ENCODE data around the gene LPCAT1. TPM values are rescaled to one million over a fixed set of nuclear protein-coding genes. Genes with fewer than 3 reads are reported as not detected.

Gene LPCAT1
- total RNA-seq, 1 donor from 2014 or later = 74.8 TPM

- no peak overlapping the region for H3K4me3 Mint-ChIP-seq
- no peaks in the 10 kb centered on the region for H3K27me3 Mint-ChIP-seq (ENCODE audit: low read depth)
- TF ChIP-seq, protein P1, sequence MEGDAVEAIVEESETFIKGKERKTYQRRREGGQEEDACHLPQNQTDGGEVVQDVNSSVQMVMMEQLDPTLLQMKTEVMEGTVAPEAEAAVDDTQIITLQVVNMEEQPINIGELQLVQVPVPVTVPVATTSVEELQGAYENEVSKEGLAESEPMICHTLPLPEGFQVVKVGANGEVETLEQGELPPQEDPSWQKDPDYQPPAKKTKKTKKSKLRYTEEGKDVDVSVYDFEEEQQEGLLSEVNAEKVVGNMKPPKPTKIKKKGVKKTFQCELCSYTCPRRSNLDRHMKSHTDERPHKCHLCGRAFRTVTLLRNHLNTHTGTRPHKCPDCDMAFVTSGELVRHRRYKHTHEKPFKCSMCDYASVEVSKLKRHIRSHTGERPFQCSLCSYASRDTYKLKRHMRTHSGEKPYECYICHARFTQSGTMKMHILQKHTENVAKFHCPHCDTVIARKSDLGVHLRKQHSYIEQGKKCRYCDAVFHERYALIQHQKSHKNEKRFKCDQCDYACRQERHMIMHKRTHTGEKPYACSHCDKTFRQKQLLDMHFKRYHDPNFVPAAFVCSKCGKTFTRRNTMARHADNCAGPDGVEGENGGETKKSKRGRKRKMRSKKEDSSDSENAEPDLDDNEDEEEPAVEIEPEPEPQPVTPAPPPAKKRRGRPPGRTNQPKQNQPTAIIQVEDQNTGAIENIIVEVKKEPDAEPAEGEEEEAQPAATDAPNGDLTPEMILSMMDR (IDR thresholded peaks at IDR 0.05; ENCODE audit: unreplicated experiment) = no peak
- no peak for DNase-seq (ENCODE audit: low spot score in 2 of 2, unreplicated experiment in 2 of 2)
- no peak overlapping the region for H3K27ac Mint-ChIP-seq
- peaks cover 5% of the 10 kb centered on the region for H3K36me3 Mint-ChIP-seq
- H3K9me3 Mint-ChIP-seq = no peaks in the 10 kb centered on the region
- H3K4me1 Mint-ChIP-seq = no peaks in the 10 kb centered on the region
Observed at GRCh38 chr5:1484730-1485578, 38.8 kb downstream of the LPCAT1 start.

GRCh38 chr5:1483856-1484729 is 39.7 kb downstream of the LPCAT1 start:
- H3K27ac Mint-ChIP-seq = no peak overlapping the region
- no peak overlapping the region for H3K4me3 Mint-ChIP-seq
- no peaks in the 10 kb centered on the region for H3K27me3 Mint-ChIP-seq (ENCODE audit: low read depth)
- TF ChIP-seq, protein P1 (IDR thresholded peaks at IDR 0.05; ENCODE audit: unreplicated experiment) = no peak
- DNase-seq (ENCODE audit: low spot score in 2 of 2, unreplicated experiment in 2 of 2) = no peak
- H3K36me3 Mint-ChIP-seq = peaks cover 5% of the 10 kb centered on the region
- no peaks in the 10 kb centered on the region for H3K4me1 Mint-ChIP-seq
- H3K9me3 Mint-ChIP-seq = no peaks in the 10 kb centered on the region

GRCh38 chr5:1483064-1483463 is 40.7 kb downstream of the LPCAT1 start:
- Mint-ChIP-seq H3K36me3 (peaks cover 5% of the 10 kb centered on the region), H3K4me1 (no peaks in the 10 kb centered on the region), H3K4me3 (no peak overlapping the region), H3K27me3 (ENCODE audit: low read depth) (no peaks in the 10 kb centered on the region), H3K27ac (no peak overlapping the region), H3K9me3 (no peaks in the 10 kb centered on the region)
- no peak for DNase-seq (ENCODE audit: low spot score in 2 of 2, unreplicated experiment in 2 of 2)
- TF ChIP-seq, protein P1 (IDR thresholded peaks at IDR 0.05; ENCODE audit: unreplicated experiment) = no peak

DNA sequence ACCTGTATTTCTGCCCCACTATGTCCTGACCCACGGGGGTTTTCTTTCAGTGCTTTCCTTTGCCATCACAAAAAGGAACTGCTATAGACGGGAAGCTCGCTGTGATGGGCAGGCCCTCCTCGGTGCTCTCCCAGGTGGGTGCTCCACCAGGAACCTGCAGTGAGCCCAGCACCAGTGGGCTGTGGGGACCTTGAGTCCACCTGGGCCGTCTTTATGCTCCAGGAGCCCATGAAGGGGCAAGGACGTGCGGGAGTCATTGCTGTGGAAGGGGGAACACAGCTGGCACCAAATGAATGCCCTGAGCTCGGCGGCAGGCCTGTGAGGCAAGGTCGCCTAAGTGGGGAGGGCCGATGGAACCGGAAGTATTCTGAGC is 41.8 kb downstream of the LPCAT1 start:
- Mint-ChIP-seq H3K4me3 (no peak overlapping the region), H3K27ac (no peak overlapping the region), H3K9me3 (no peaks in the 10 kb centered on the region), H3K4me1 (no peaks in the 10 kb centered on the region), H3K36me3 (peaks cover 2% of the 10 kb centered on the region), H3K27me3 (ENCODE audit: low read depth) (no peaks in the 10 kb centered on the region)
- DNase-seq (ENCODE audit: low spot score in 2 of 2, unreplicated experiment in 2 of 2) = no peak
- TF ChIP-seq, protein P1 (IDR thresholded peaks at IDR 0.05; ENCODE audit: unreplicated experiment) = no peak

DNA sequence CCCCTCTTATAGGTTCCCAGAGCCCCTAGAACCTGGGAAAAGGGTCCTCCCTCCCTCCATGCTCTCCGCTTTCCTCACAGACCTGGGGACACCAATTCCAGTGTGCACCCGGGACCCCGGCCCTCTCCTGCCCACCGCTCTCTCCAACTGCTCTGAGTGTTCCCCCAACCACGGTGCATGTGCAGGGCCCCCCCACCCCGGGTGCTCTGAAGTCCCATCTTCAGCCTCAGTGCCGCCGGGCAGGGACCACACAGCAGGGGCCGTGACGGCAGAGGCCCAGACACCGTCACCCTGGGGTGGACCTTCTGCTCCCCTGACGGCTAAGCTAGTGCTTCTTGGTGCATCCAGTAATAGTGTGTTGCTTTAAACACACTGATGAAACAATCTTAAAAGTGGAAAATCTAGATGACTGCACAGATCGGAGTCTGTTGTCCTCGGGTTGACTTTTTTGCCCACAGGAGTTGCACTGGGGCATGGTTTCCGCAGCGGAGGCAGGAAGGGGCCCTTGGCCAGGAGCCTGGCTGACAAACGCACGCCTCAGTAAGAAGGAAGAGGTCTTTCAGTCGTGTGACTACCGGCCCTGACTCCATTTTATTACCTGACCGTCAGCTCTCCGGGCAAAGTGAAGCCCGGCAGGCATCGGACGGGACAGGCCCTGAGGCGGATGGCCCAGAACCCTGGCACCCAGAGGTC is 42.3 kb downstream of the LPCAT1 start:
- Mint-ChIP-seq H3K4me1 (no peaks in the 10 kb centered on the region), H3K27ac (no peak overlapping the region), H3K36me3 (peaks cover 6% of the 10 kb centered on the region), H3K27me3 (ENCODE audit: low read depth) (no peaks in the 10 kb centered on the region), H3K9me3 (no peaks in the 10 kb centered on the region), H3K4me3 (no peak overlapping the region)
- TF ChIP-seq, protein P1 (IDR thresholded peaks at IDR 0.05; ENCODE audit: unreplicated experiment) = no peak
- no peak for DNase-seq (ENCODE audit: low spot score in 2 of 2, unreplicated experiment in 2 of 2)

Measured in mesothelial cell of epicardium (in vitro differentiated cells).